Fibroblast of skin of left biceps (primary cell): ENCODE data around the gene TPST2.
A peak's percentile ranks its signal among the peaks of the same experiment; 100 is the strongest.
"Not testable (repeated sequence)": the region's sequence is repeated elsewhere in the genome, so short reads cannot be mapped to it uniquely, and the experiment has no call there.

ENCODE experiments used
- DNase-seq, 2 experiments: peaks; one replicate each; pipeline ENCODE4 v3.0.0-alpha.2; 2013; ENCODE audit warnings: low read depth in 2 of 2

Gene TPST2

GRCh38 chr22:26534171-26534855 lies 55.6 kb downstream of the TPST2 start:
- DNase-seq: no peak

GRCh38 chr22:26529345-26529744 lies 60.6 kb downstream of the TPST2 start:
- no peak for DNase-seq

GRCh38 chr22:26528518-26528917 lies 61.4 kb downstream of the TPST2 start:
- DNase-seq: not testable (repeated sequence)

- no peak for DNase-seq
Observed at GRCh38 chr22:26527574-26528465, 62.1 kb downstream of the TPST2 start.

- DNase-seq: no peak
Observed at GRCh38 chr22:26527167-26527566, 62.8 kb downstream of the TPST2 start.

GRCh38 chr22:26525946-26526564 lies 63.9 kb downstream of the TPST2 start:
- no peak for DNase-seq

GRCh38 chr22:26524870-26525269 lies 65.1 kb downstream of the TPST2 start:
- no peak for DNase-seq

GRCh38 chr22:26522592-26522991 lies 67.3 kb downstream of the TPST2 start:
- no peak for DNase-seq

- no peak for DNase-seq
Observed at GRCh38 chr22:26522012-26522411, 67.9 kb downstream of the TPST2 start.

GRCh38 chr22:26517429-26517828 lies 72.5 kb downstream of the TPST2 start:
- no peak for DNase-seq

- no peak for DNase-seq
Observed at GRCh38 chr22:26516503-26516902, 73.4 kb downstream of the TPST2 start.

- DNase-seq: no peak
Observed at GRCh38 chr22:26515931-26516330, 74.0 kb downstream of the TPST2 start.

- no peak for DNase-seq
Observed at GRCh38 chr22:26514419-26515161, 75.3 kb downstream of the TPST2 start.

- DNase-seq: no peak
Observed at GRCh38 chr22:26513838-26514237, 76.1 kb downstream of the TPST2 start.

GRCh38 chr22:26512149-26512793 lies 77.7 kb downstream of the TPST2 start, which contains the start of gene TFIP11:
Gene TFIP11, minus strand, starts transcription at chr22:26512473. Its CDS starts 2,201 bp downstream, at chr22:26510272.
- peak; percentile 62 for DNase-seq

- no peak for DNase-seq
Observed at GRCh38 chr22:26508148-26508547, 81.8 kb downstream of the TPST2 start.

GRCh38 chr22:26503758-26504157 lies 86.2 kb downstream of the TPST2 start:
- DNase-seq: no peak

- no peak for DNase-seq
Observed at GRCh38 chr22:26502688-26503561, 87.0 kb downstream of the TPST2 start.

GRCh38 chr22:26501996-26502395 lies 87.9 kb downstream of the TPST2 start:
- no peak for DNase-seq

GRCh38 chr22:26499188-26499703 lies 90.7 kb downstream of the TPST2 start:
- DNase-seq: no peak
